Upper lobe of left lung (tissue), 4 donors: ENCODE results near the gene AFAP1.

Experiments used
- EP300 ChIP-seq, 4 donors: sonication (generic); formaldehyde crosslinking; IDR thresholded peaks; one replicate each; pipeline ENCODE4 v1.5.1; 2017; ENCODE audit warnings: antibody characterized with exemption in 4 of 4, control low read depth in 2 of 4
- POLR2A ChIP-seq, 4 donors: fragments of 450-650 bp; IDR thresholded peaks; one replicate each; pipeline ENCODE4 v1.5.1; 2016 to 2017; ENCODE audit warnings: antibody characterized with exemption in 4 of 4, mild to moderate bottlenecking in 2 of 4
- TF ChIP-seq, protein P1 (sequence below), 6 experiments: fragments of 450-650 bp in 4 of 6; fragments of 200-600 bp in 2 of 6; sonication (generic) in 2 of 6; IDR thresholded peaks; one replicate each; pipeline ENCODE4 v1.5.1; 2016 to 2019; ENCODE audit warnings: antibody characterized with exemption in 6 of 6

DNA sequence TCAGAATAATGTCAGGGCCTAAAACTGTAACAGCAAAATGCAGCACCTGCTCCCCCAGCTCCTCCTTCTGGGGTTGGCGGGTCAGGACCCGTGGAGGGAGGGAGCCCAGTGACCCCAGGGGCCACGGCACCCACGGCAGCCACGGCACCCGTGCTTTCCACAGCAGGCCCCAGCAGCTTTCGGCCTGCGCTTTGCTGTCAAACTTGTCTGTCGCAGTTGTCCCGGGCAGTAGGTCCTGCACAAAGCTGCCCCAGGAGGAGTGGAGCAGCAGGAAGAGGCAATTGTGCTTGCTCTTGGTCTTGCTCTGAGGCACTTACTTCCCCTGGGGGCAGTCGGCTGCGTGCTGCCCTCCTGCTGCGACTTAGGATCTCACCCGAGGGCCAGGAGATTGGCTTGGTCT is 183.6 kb downstream of the AFAP1 start:
- TF ChIP-seq, protein P1, sequence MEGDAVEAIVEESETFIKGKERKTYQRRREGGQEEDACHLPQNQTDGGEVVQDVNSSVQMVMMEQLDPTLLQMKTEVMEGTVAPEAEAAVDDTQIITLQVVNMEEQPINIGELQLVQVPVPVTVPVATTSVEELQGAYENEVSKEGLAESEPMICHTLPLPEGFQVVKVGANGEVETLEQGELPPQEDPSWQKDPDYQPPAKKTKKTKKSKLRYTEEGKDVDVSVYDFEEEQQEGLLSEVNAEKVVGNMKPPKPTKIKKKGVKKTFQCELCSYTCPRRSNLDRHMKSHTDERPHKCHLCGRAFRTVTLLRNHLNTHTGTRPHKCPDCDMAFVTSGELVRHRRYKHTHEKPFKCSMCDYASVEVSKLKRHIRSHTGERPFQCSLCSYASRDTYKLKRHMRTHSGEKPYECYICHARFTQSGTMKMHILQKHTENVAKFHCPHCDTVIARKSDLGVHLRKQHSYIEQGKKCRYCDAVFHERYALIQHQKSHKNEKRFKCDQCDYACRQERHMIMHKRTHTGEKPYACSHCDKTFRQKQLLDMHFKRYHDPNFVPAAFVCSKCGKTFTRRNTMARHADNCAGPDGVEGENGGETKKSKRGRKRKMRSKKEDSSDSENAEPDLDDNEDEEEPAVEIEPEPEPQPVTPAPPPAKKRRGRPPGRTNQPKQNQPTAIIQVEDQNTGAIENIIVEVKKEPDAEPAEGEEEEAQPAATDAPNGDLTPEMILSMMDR (IDR thresholded peaks at IDR 0.05): no peak
- TF ChIP-seq EP300 (IDR thresholded peaks at IDR 0.05) (no peak), POLR2A (IDR thresholded peaks at IDR 0.05) (no peak)
